ENCODE measurements around the gene ZAP70. TPM values are rescaled to one million over a fixed set of nuclear protein-coding genes. Genes with fewer than 3 reads are reported as not detected.

The ZAP70 gene
- total and polyA plus RNA-seq, 2 of the 13 experiments (the other 11 are each of a cell fraction or from before 2014, with no cell fraction given), result 0.51 to 4.0 TPM

- peaks cover 12% of the 10 kb centered on the region for H3K4me1 ChIP-seq (ENCODE audit: insufficient read depth, low read length)
- ATAC-seq (no peak), FAIRE-seq (no peak), DNase-seq (ENCODE audit: low spot score) (no peak)
- intact Hi-C loops (cut with micrococcal nuclease; ENCODE audit: unreplicated experiment) (no loop called here), in situ Hi-C loops (cut with HindIII; ENCODE audit: extremely low pct_ligation_motif_present, low pct_unique_long_range_greater_than_20kb) (loop anchor here (25.0 kb wide), 1 partner anchor 1608 kb away; no protein-coding TSS in a partner anchor)
- ChIA-PET POLR2A (no interaction called here), CTCF (ENCODE audit: low intra/inter-chr PET ratio, low total read pairs) (no interaction called here)
- no peak overlapping the region for H3K4me3 ChIP-seq (replicated peaks in 1 of 3; ENCODE audit: insufficient read depth in 1 of 3, low read depth in 2 of 3, low read length in 3 of 3)
- no peaks in the 10 kb centered on the region for H4K20me1 ChIP-seq (ENCODE audit: insufficient read depth, low read length)
- no peak for TF ChIP-seq MXD1 (CRISPR knock-in tag; IDR thresholded peaks at IDR 0.05)
- no peak for TF ChIP-seq ZC3H4 (CRISPR knock-in tag; IDR thresholded peaks at IDR 0.05; ENCODE audit: borderline replicate concordance)
- TF ChIP-seq NCOR1 (IDR thresholded peaks at IDR 0.05; ENCODE audit: borderline replicate concordance, low read length), result no peak
- TF ChIP-seq KLF6 (CRISPR knock-in tag; IDR thresholded peaks at IDR 0.05), result no peak
- no peak for TF ChIP-seq SALL1 (CRISPR knock-in tag; IDR thresholded peaks at IDR 0.05)
- no peak for TF ChIP-seq ZNF572 (CRISPR knock-in tag; IDR thresholded peaks at IDR 0.05)
- TF ChIP-seq, protein P1, sequence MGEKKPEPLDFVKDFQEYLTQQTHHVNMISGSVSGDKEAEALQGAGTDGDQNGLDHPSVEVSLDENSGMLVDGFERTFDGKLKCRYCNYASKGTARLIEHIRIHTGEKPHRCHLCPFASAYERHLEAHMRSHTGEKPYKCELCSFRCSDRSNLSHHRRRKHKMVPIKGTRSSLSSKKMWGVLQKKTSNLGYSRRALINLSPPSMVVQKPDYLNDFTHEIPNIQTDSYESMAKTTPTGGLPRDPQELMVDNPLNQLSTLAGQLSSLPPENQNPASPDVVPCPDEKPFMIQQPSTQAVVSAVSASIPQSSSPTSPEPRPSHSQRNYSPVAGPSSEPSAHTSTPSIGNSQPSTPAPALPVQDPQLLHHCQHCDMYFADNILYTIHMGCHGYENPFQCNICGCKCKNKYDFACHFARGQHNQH (CRISPR knock-in tag; IDR thresholded peaks at IDR 0.05), result no peak
- no peak for TF ChIP-seq ZKSCAN8 (CRISPR knock-in tag; IDR thresholded peaks at IDR 0.05; ENCODE audit: borderline replicate concordance)
- TF ChIP-seq ZNF180 (CRISPR knock-in tag; IDR thresholded peaks at IDR 0.05; ENCODE audit: borderline replicate concordance, low read depth), result no peak
- TF ChIP-seq, protein P2, sequence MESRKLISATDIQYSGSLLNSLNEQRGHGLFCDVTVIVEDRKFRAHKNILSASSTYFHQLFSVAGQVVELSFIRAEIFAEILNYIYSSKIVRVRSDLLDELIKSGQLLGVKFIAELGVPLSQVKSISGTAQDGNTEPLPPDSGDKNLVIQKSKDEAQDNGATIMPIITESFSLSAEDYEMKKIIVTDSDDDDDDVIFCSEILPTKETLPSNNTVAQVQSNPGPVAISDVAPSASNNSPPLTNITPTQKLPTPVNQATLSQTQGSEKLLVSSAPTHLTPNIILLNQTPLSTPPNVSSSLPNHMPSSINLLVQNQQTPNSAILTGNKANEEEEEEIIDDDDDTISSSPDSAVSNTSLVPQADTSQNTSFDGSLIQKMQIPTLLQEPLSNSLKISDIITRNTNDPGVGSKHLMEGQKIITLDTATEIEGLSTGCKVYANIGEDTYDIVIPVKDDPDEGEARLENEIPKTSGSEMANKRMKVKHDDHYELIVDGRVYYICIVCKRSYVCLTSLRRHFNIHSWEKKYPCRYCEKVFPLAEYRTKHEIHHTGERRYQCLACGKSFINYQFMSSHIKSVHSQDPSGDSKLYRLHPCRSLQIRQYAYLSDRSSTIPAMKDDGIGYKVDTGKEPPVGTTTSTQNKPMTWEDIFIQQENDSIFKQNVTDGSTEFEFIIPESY (CRISPR knock-in tag; IDR thresholded peaks at IDR 0.05), result no peak
- TF ChIP-seq CREBL2 (CRISPR knock-in tag; IDR thresholded peaks at IDR 0.05; ENCODE audit: borderline replicate concordance), result no peak
- TF ChIP-seq ZNF552 (CRISPR knock-in tag; IDR thresholded peaks at IDR 0.05; ENCODE audit: borderline replicate concordance), result no peak
- no peak for TF ChIP-seq DNMT1 (CRISPR knock-in tag; IDR thresholded peaks at IDR 0.05)
- no peak for TF ChIP-seq DMTF1 (CRISPR knock-in tag; IDR thresholded peaks at IDR 0.05)
- no peak for TF ChIP-seq SAFB2 (CRISPR knock-in tag; IDR thresholded peaks at IDR 0.05; ENCODE audit: borderline replicate concordance, low read depth)
- no peak for TF ChIP-seq ZNF251 (CRISPR knock-in tag; IDR thresholded peaks at IDR 0.05)
- H3K27me3 ChIP-seq (ENCODE audit: control insufficient read depth in 1 of 2, insufficient read depth in 2 of 2, low read length in 2 of 2), result no peaks in the 10 kb centered on the region
- 100% methylated on average over 1 of the region's 1 CpG for WGBS (ENCODE audit: low lambda C conversion rate)
- no peak overlapping the region for H3K27ac ChIP-seq (ENCODE audit: extremely low read length, insufficient read depth, low read length)
- H3K4me2 ChIP-seq (ENCODE audit: low read depth, low read length), result no peak overlapping the region
- no peak overlapping the region for H3K9ac ChIP-seq (ENCODE audit: insufficient read depth, low read depth, low read length)
- H2AFZ ChIP-seq (ENCODE audit: low read length), result no peak overlapping the region
- BruUV-seq (replicated peaks), result no TSS peak
- peaks cover 0 to 1% of the 10 kb centered on the region in 2 experiments; a peak in 1 of 5 replicates for H3K36me3 ChIP-seq (replicated peaks in 1 of 2; ENCODE audit: control insufficient read depth in 1 of 2, insufficient read depth in 2 of 2, low read length in 2 of 2)
- no peaks in the 10 kb centered on the region for H3K9me3 ChIP-seq (ENCODE audit: low read length)
- no peaks in the 10 kb centered on the region for H3K79me2 ChIP-seq (ENCODE audit: insufficient read depth, low read length)
Observed at GRCh38 chr2:97670471-97670870, 42.9 kb upstream of the ZAP70 start.
